Fibroblast of lung (primary cell): ENCODE results near the gene GADD45G.

Source experiments
- CTCF ChIP-seq, 2 donors: IDR thresholded peaks in 1 of 2; conservative IDR thresholded peaks in 1 of 2; 1 replicate in 1 of 2; 2 replicates in 1 of 2; pipeline ENCODE4 v1.5.1; 2011 to 2012; ENCODE audit warnings: low read length in 2 of 2, control low read depth in 1 of 2, inconsistent platforms in 1 of 2, low read depth in 1 of 2, mild to moderate bottlenecking in 1 of 2
- EZH2 ChIP-seq: IDR thresholded peaks from 2 replicates; pipeline ENCODE4 v1.5.1; 2012; ENCODE audit warnings: low read length, control low read depth, mild to moderate bottlenecking; ENCODE audit errors: missing control alignments

- TF ChIP-seq CTCF (conservative IDR thresholded peaks at IDR 0.05 in 1 of 2, IDR thresholded peaks at IDR 0.05 in 1 of 2; ENCODE audit: low read depth in 1 of 2, low read length in 2 of 2) = no peak
- TF ChIP-seq EZH2 = no peak
Observed at GRCh38 chr9:89574309-89574708, 30.5 kb upstream of the GADD45G start.
